ENCODE results near the gene ZBTB40.

Gene ZBTB40

GRCh38 chr1:22449636-22450035 is 2.0 kb upstream of the ZBTB40 start:
- Histone ChIP-seq H3K9me3 (ENCODE audit: control insufficient read depth, insufficient read depth, low read length) (0 out of 2 replicates have a peak, but pooled peaks cover 4% of the 10 kb centered on the region), H3K36me3 (ENCODE audit: insufficient read depth, low read length) (no peaks in the 10 kb centered on the region), H3K4me1 (ENCODE audit: insufficient read depth, low read length) (peaks cover 19% of the 10 kb centered on the region), H3K9ac (ENCODE audit: low read depth, low read length) (no peak overlapping the region)

- Histone ChIP-seq H3K4me1 (ENCODE audit: insufficient read depth, low read length) (peaks cover 19% of the 10 kb centered on the region), H3K36me3 (ENCODE audit: insufficient read depth, low read length) (no peaks in the 10 kb centered on the region), H3K9me3 (ENCODE audit: control insufficient read depth, insufficient read depth, low read length) (no peaks in the 10 kb centered on the region), H3K9ac (ENCODE audit: low read depth, low read length) (no peak overlapping the region)
These were observed 1.2 kb upstream of the ZBTB40 start for GRCh38 chr1:22450351-22451021.

GRCh38 chr1:22452481-22452957 is 868 bp downstream of the ZBTB40 start:
- Histone ChIP-seq H3K4me1 (ENCODE audit: insufficient read depth, low read length) (peaks cover 14% of the 10 kb centered on the region), H3K36me3 (ENCODE audit: insufficient read depth, low read length) (no peaks in the 10 kb centered on the region), H3K9ac (ENCODE audit: low read depth, low read length) (peak overlapping the region; percentile 64; the same call in 1 of the 2 replicates), H3K9me3 (ENCODE audit: control insufficient read depth, insufficient read depth, low read length) (no peaks in the 10 kb centered on the region)

GRCh38 chr1:22453181-22453580 is 1.5 kb downstream of the ZBTB40 start:
- H3K4me1 ChIP-seq (ENCODE audit: insufficient read depth, low read length), result peaks cover 10% of the 10 kb centered on the region
- H3K9ac ChIP-seq (ENCODE audit: low read depth, low read length), result no peak overlapping the region; the same call in 1 of the 2 replicates
- no peaks in the 10 kb centered on the region for H3K36me3 ChIP-seq (ENCODE audit: insufficient read depth, low read length)
- H3K9me3 ChIP-seq (ENCODE audit: control insufficient read depth, insufficient read depth, low read length), result no peaks in the 10 kb centered on the region

GRCh38 chr1:22454476-22455056 is 2.9 kb downstream of the ZBTB40 start:
- H3K4me1 ChIP-seq (ENCODE audit: insufficient read depth, low read length), result peaks cover 10% of the 10 kb centered on the region
- no peaks in the 10 kb centered on the region for H3K36me3 ChIP-seq (ENCODE audit: insufficient read depth, low read length)
- H3K9ac ChIP-seq (ENCODE audit: low read depth, low read length), result no peak overlapping the region
- no peaks in the 10 kb centered on the region for H3K9me3 ChIP-seq (ENCODE audit: control insufficient read depth, insufficient read depth, low read length)

- Histone ChIP-seq H3K36me3 (ENCODE audit: insufficient read depth, low read length) (no peaks in the 10 kb centered on the region), H3K4me1 (ENCODE audit: insufficient read depth, low read length) (0 out of 2 replicates have a peak, but pooled peaks cover 6% of the 10 kb centered on the region), H3K9me3 (ENCODE audit: control insufficient read depth, insufficient read depth, low read length) (no peaks in the 10 kb centered on the region), H3K9ac (ENCODE audit: low read depth, low read length) (no peak overlapping the region)
These were observed 5.7 kb downstream of the ZBTB40 start for GRCh38 chr1:22457345-22457744.

GRCh38 chr1:22457836-22458235 is 6.2 kb downstream of the ZBTB40 start:
- Histone ChIP-seq H3K4me1 (ENCODE audit: insufficient read depth, low read length) (0 out of 2 replicates have a peak, but pooled peaks cover 6% of the 10 kb centered on the region), H3K9me3 (ENCODE audit: control insufficient read depth, insufficient read depth, low read length) (no peaks in the 10 kb centered on the region), H3K9ac (ENCODE audit: low read depth, low read length) (no peak overlapping the region), H3K36me3 (ENCODE audit: insufficient read depth, low read length) (no peaks in the 10 kb centered on the region)

GRCh38 chr1:22461100-22461499 is 9.4 kb downstream of the ZBTB40 start:
- Histone ChIP-seq H3K9me3 (ENCODE audit: control insufficient read depth, insufficient read depth, low read length) (no peaks in the 10 kb centered on the region; the same call in 1 of the 2 replicates), H3K36me3 (ENCODE audit: insufficient read depth, low read length) (no peaks in the 10 kb centered on the region), H3K9ac (ENCODE audit: low read depth, low read length) (no peak overlapping the region), H3K4me1 (ENCODE audit: insufficient read depth, low read length) (0 out of 2 replicates have a peak, but pooled peaks cover 3% of the 10 kb centered on the region)

GRCh38 chr1:22461678-22462527 is 10.3 kb downstream of the ZBTB40 start:
- Histone ChIP-seq H3K9ac (ENCODE audit: low read depth, low read length) (no peak overlapping the region), H3K9me3 (ENCODE audit: control insufficient read depth, insufficient read depth, low read length) (no peaks in the 10 kb centered on the region; the same call in 1 of the 2 replicates), H3K4me1 (ENCODE audit: insufficient read depth, low read length) (0 out of 2 replicates have a peak, but pooled peaks cover 3% of the 10 kb centered on the region), H3K36me3 (ENCODE audit: insufficient read depth, low read length) (no peaks in the 10 kb centered on the region)

- Histone ChIP-seq H3K9ac (ENCODE audit: low read depth, low read length) (no peak overlapping the region), H3K4me1 (ENCODE audit: insufficient read depth, low read length) (0 out of 2 replicates have a peak, but pooled peaks cover 3% of the 10 kb centered on the region), H3K9me3 (ENCODE audit: control insufficient read depth, insufficient read depth, low read length) (no peaks in the 10 kb centered on the region; the same call in 1 of the 2 replicates), H3K36me3 (ENCODE audit: insufficient read depth, low read length) (no peaks in the 10 kb centered on the region)
These were observed 11.3 kb downstream of the ZBTB40 start for GRCh38 chr1:22462928-22463327.

- 0 out of 2 replicates have a peak, but pooled peaks cover 3% of the 10 kb centered on the region for H3K4me1 ChIP-seq (ENCODE audit: insufficient read depth, low read length)
- no peak overlapping the region for H3K9ac ChIP-seq (ENCODE audit: low read depth, low read length)
- H3K9me3 ChIP-seq (ENCODE audit: control insufficient read depth, insufficient read depth, low read length), result no peaks in the 10 kb centered on the region; the same call in 1 of the 2 replicates
- H3K36me3 ChIP-seq (ENCODE audit: insufficient read depth, low read length), result no peaks in the 10 kb centered on the region
These were observed 13.4 kb downstream of the ZBTB40 start for GRCh38 chr1:22465015-22465565.

- Histone ChIP-seq H3K9ac (ENCODE audit: low read depth, low read length) (no peak overlapping the region), H3K4me1 (ENCODE audit: insufficient read depth, low read length) (0 out of 2 replicates have a peak, but pooled peaks cover 3% of the 10 kb centered on the region), H3K36me3 (ENCODE audit: insufficient read depth, low read length) (no peaks in the 10 kb centered on the region), H3K9me3 (ENCODE audit: control insufficient read depth, insufficient read depth, low read length) (no peaks in the 10 kb centered on the region; the same call in 1 of the 2 replicates)
These were observed 14.0 kb downstream of the ZBTB40 start for GRCh38 chr1:22465671-22466070.

GRCh38 chr1:22470227-22470626 is 18.6 kb downstream of the ZBTB40 start:
- Histone ChIP-seq H3K9ac (ENCODE audit: low read depth, low read length) (no peak overlapping the region), H3K9me3 (ENCODE audit: control insufficient read depth, insufficient read depth, low read length) (no peaks in the 10 kb centered on the region; the same call in 1 of the 2 replicates), H3K4me1 (ENCODE audit: insufficient read depth, low read length) (no peaks in the 10 kb centered on the region), H3K36me3 (ENCODE audit: insufficient read depth, low read length) (no peaks in the 10 kb centered on the region)

- no peaks in the 10 kb centered on the region for H3K36me3 ChIP-seq (ENCODE audit: insufficient read depth, low read length)
- H3K4me1 ChIP-seq (ENCODE audit: insufficient read depth, low read length), result no peaks in the 10 kb centered on the region
- no peaks in the 10 kb centered on the region for H3K9me3 ChIP-seq (ENCODE audit: control insufficient read depth, insufficient read depth, low read length)
- no peak overlapping the region for H3K9ac ChIP-seq (ENCODE audit: low read depth, low read length)
These were observed 19.4 kb downstream of the ZBTB40 start for GRCh38 chr1:22471078-22471477.
